HEK293 (cell line): Measurements from ENCODE around the gene HIPK4.

Source experiments
- CTCF ChIA-PET: fragments of 350-600 bp; formaldehyde crosslinking; extraction: SDS; loops from one replicate; lab custom pipeline; 2021; ENCODE audit warnings: antibody characterized with exemption; lab: Yijun Ruan, JAX
- POLR2A ChIA-PET: fragments of 300-600 bp; formaldehyde crosslinking; extraction: SDS; loops from one replicate; lab custom pipeline; 2020; ENCODE audit warnings: antibody characterized with exemption, inconsistent platforms; lab: Yijun Ruan, JAX
- H3K27ac ChIP-seq: fragments of 200-500 bp; sonication (Bioruptor generic); 2 replicates; pipeline ENCODE4 v1.5.1; 2014; ENCODE audit warnings: low read depth, low read length, control low read depth, inconsistent platforms; ENCODE audit errors: extremely low read depth
- H3K36me3 ChIP-seq, 2 experiments: fragments of 200-500 bp in 1 of 2; sonication (Bioruptor generic) in 1 of 2; 1 replicate in 1 of 2; 2 replicates in 1 of 2; pipeline ENCODE4 v1.5.1; 2014 to 2017; ENCODE audit warnings: inconsistent platforms in 2 of 2, low read length in 2 of 2; ENCODE audit not compliant: control insufficient read depth in 2 of 2, insufficient read depth in 1 of 2
- H3K4me1 ChIP-seq: fragments of 200-500 bp; sonication (Bioruptor generic); 2 replicates; pipeline ENCODE4 v1.5.1; 2014; ENCODE audit warnings: mild to moderate bottlenecking, low read length, inconsistent platforms; ENCODE audit not compliant: control insufficient read depth, insufficient read depth
- H3K4me3 ChIP-seq: 2 replicates; pipeline ENCODE4 v1.5.1; 2011; ENCODE audit warnings: low read depth, mild to moderate bottlenecking, control low read depth, low read length, moderate library complexity
- H3K9me3 ChIP-seq: fragments of 200-500 bp; sonication (Bioruptor generic); 2 replicates; pipeline ENCODE4 v1.5.1; 2014; ENCODE audit warnings: low read depth, low read length, inconsistent platforms; ENCODE audit not compliant: control insufficient read depth, insufficient read depth
- KLF9 ChIP-seq: fragments of 450-650 bp; formaldehyde crosslinking; IDR thresholded peaks from 2 replicates; pipeline ENCODE4 v1.5.1; 2016; ENCODE audit warnings: missing biosample characterization, missing genetic modification characterization, low read depth
- SP3 ChIP-seq: fragments of 450-650 bp; formaldehyde crosslinking; IDR thresholded peaks from 2 replicates; pipeline ENCODE4 v1.5.1; 2016; ENCODE audit warnings: missing biosample characterization, missing genetic modification characterization
- ZNF16 ChIP-seq: fragments of 450-650 bp; formaldehyde crosslinking; IDR thresholded peaks from 2 replicates; pipeline ENCODE4 v1.5.1; 2016; ENCODE audit warnings: low read depth, missing biosample characterization, missing genetic modification characterization
- ZNF514 ChIP-seq: fragments of 450-650 bp; formaldehyde crosslinking; IDR thresholded peaks from 2 replicates; pipeline ENCODE4 v1.5.1; 2016; ENCODE audit warnings: missing biosample characterization, missing genetic modification characterization
- ZNF561 ChIP-seq: fragments of 450-650 bp; IDR thresholded peaks from 2 replicates; pipeline ENCODE4 v1.5.1; 2018; ENCODE audit warnings: missing biosample characterization, missing genetic modification characterization, borderline replicate concordance
- ZNF600 ChIP-seq: fragments of 450-650 bp; formaldehyde crosslinking; IDR thresholded peaks from 2 replicates; pipeline ENCODE4 v1.5.1; 2016; ENCODE audit warnings: missing biosample characterization, missing genetic modification characterization
- ZNF623 ChIP-seq: fragments of 450-650 bp; formaldehyde crosslinking; IDR thresholded peaks from 2 replicates; pipeline ENCODE4 v1.5.1; 2016; ENCODE audit warnings: missing biosample characterization, missing genetic modification characterization
- ZNF624 ChIP-seq: fragments of 450-650 bp; formaldehyde crosslinking; IDR thresholded peaks from 2 replicates; pipeline ENCODE4 v1.5.1; 2017; ENCODE audit warnings: missing biosample characterization, missing genetic modification characterization
- ZNF658 ChIP-seq: fragments of 450-650 bp; formaldehyde crosslinking; IDR thresholded peaks from 2 replicates; pipeline ENCODE4; 2016; ENCODE audit warnings: missing biosample characterization, missing genetic modification characterization
- ZNF677 ChIP-seq: fragments of 450-650 bp; IDR thresholded peaks from 2 replicates; pipeline ENCODE4 v1.5.0; 2018; ENCODE audit warnings: missing biosample characterization, mild to moderate bottlenecking, missing genetic modification characterization, moderate library complexity
- ZNF792 ChIP-seq: fragments of 450-650 bp; formaldehyde crosslinking; IDR thresholded peaks from 2 replicates; pipeline ENCODE4 v1.5.1; 2016; ENCODE audit warnings: missing biosample characterization, missing genetic modification characterization
- TF ChIP-seq, protein P1 (sequence below): fragments of 450-650 bp; formaldehyde crosslinking; IDR thresholded peaks from 2 replicates; pipeline ENCODE4 v1.5.1; 2016; ENCODE audit warnings: missing biosample characterization, missing genetic modification characterization
- TF ChIP-seq, protein P2 (sequence below): fragments of 450-650 bp; formaldehyde crosslinking; IDR thresholded peaks from 2 replicates; pipeline ENCODE4 v1.5.1; 2016; ENCODE audit warnings: missing biosample characterization, missing genetic modification characterization
- TF ChIP-seq, protein P3 (sequence below): fragments of 450-650 bp; formaldehyde crosslinking; IDR thresholded peaks from 2 replicates; pipeline ENCODE4 v1.5.1; 2016; ENCODE audit warnings: missing biosample characterization, missing genetic modification characterization
- TF ChIP-seq, protein P4 (sequence below): fragments of 450-650 bp; formaldehyde crosslinking; IDR thresholded peaks from 2 replicates; pipeline ENCODE4 v1.5.1; 2016; ENCODE audit warnings: missing biosample characterization, missing genetic modification characterization, borderline replicate concordance

Gene HIPK4, protein sequence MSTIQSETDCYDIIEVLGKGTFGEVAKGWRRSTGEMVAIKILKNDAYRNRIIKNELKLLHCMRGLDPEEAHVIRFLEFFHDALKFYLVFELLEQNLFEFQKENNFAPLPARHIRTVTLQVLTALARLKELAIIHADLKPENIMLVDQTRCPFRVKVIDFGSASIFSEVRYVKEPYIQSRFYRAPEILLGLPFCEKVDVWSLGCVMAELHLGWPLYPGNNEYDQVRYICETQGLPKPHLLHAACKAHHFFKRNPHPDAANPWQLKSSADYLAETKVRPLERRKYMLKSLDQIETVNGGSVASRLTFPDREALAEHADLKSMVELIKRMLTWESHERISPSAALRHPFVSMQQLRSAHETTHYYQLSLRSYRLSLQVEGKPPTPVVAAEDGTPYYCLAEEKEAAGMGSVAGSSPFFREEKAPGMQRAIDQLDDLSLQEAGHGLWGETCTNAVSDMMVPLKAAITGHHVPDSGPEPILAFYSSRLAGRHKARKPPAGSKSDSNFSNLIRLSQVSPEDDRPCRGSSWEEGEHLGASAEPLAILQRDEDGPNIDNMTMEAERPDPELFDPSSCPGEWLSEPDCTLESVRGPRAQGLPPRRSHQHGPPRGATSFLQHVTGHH

DNA sequence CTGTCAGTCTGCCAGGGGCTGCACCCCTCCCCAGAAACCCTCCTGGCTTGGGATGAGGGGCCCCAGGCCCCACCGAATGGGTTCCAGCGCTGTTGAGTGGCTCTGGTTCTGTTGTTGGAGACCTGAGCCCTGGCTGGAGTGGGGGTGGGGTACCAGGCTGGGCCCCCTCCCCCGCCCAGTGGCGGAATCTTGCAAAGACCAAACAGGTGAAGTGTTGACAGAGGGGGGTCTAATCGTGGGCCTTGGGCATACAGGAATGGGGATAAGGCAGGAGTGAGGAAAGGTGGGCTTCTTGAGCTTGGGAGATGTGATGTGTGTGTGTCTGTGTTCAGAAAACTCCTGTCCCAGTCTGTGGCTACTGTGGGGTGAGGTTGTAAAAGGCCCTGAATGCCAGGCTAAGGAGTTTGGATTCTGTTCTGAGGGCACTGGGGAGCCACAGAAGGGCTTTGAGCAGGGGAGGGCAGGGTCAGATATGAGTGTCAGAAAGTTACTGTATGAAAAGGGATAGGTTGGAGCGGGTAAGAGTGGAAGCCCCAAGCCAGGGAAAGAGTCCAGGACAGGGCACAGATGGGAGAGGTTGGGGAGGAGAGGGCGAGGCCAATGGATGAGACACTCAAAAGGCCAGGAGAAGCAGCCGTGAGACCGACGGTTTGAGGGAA is at the start of gene HIPK4:
HIPK4 (minus strand) TSS at position 98 of the 659 bp plus-strand sequence. CDS start 279 bp downstream, outside the sequence.
- H3K9me3 ChIP-seq, result no peaks in the 10 kb centered on the region
- H3K4me3 ChIP-seq, result no peak within 1 kb of the TSS
- TF ChIP-seq, protein P1, sequence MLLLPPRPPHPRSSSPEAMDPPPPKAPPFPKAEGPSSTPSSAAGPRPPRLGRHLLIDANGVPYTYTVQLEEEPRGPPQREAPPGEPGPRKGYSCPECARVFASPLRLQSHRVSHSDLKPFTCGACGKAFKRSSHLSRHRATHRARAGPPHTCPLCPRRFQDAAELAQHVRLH (tag by site-specific recombination), result no peak
- peak; percentile 94 for TF ChIP-seq ZNF16 (tag by site-specific recombination)
- no peak for TF ChIP-seq KLF9 (tag by site-specific recombination)
- H3K4me1 ChIP-seq, result no peaks in the 10 kb centered on the region
- H3K36me3 ChIP-seq, result no peaks in the 10 kb centered on the region; a peak in 1 of 3 replicates
- CTCF ChIA-PET, result interaction anchor here (0.5 to 0.7 kb wide), 3 partner anchors 23 to 60 kb away, joined by 3 read pairs; partner anchors contain the start of gene PRX
- POLR2A ChIA-PET, result interaction anchor here (1.4 kb wide), 1 partner anchor 13 kb away, joined by 4 read pairs; no protein-coding TSS in a partner anchor
- no peak within 1 kb of the TSS for H3K27ac ChIP-seq

- CTCF ChIA-PET, result interaction anchor here (1.0 to 2.7 kb wide), 6 partner anchors 12 to 196 kb away, joined by 4 to 17 read pairs (median 8); partner anchors contain the start of gene SERTAD1
- Histone ChIP-seq H3K4me1 (peaks cover 9% of the 10 kb centered on the region), H3K36me3 (peaks cover 20 to 21% of the 10 kb centered on the region in 2 experiments), H3K27ac (no peak overlapping the region), H3K4me3 (no peak overlapping the region), H3K9me3 (no peaks in the 10 kb centered on the region)
- TF ChIP-seq ZNF600 (tag by site-specific recombination), result peak; percentile 40; the same call in 1 of the 2 replicates
- TF ChIP-seq ZNF623 (tag by site-specific recombination), result peak; percentile 96
- TF ChIP-seq ZNF658 (tag by site-specific recombination), result no peak
- no peak for TF ChIP-seq ZNF792 (tag by site-specific recombination)
- POLR2A ChIA-PET, result interaction anchor here (1.0 to 17.1 kb wide), 3 partner anchors 14 to 161 kb away, joined by 3 to 428 read pairs (median 3); partner anchors contain the start of gene SERTAD1
Observed at GRCh38 chr19:40438284-40438683, 48.3 kb upstream of the HIPK4 start.

DNA sequence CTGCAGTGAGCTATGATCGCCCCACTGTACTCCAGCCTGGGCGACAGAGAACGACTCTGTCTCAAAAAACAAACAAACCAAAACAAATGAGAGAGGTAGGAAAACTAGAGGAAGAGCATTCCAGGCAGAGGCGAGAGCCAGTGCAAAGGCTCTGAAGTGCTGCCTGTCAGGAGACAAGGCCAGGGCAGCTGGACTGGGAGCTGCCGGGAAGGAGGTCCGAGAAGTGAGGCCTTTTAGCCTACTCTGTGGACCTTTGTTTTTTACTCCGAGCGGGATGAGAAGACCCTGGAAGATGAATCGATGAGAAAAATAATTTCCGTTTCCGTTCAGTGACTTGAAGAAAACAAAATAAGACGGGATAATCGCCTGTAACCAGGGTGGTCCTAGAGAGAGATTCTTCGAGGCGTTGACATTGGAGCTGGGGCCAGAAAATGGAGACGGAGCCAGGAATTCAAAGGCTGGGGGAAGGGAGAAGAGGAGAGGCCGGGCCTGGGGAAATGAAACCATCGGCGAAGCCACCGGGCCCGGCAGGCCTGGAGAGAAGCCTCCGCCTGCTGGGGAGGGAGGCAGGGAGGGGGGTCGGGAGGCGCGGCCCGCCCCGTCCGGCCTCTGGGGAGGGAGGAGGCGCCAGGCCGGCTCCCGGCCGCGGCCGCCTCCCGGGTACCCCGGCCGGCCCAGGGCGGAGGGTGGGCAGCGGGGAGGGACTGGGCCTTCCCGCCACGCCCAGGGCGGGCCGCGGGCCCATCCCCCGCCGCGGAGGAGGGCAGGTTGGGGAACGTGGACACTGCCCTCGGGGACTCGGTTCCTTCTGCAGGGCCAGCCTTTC is 43.6 kb upstream of the HIPK4 start:
- Histone ChIP-seq H3K9me3 (no peaks in the 10 kb centered on the region), H3K4me3 (peak overlapping the region; percentile 34), H3K4me1 (peaks cover 16% of the 10 kb centered on the region), H3K27ac (peak overlapping the region; percentile 100), H3K36me3 (no peaks in the 10 kb centered on the region; a peak in 1 of 3 replicates)
- POLR2A ChIA-PET, result interaction anchor here (0.5 to 17.1 kb wide), 11 partner anchors 9 to 149 kb away, joined by 3 to 428 read pairs (median 5); partner anchors contain the start of genes BLVRB, C19orf47, PLD3 and SERTAD1
- CTCF ChIA-PET, result interaction anchor here (1.0 to 3.0 kb wide), 9 partner anchors 9 to 279 kb away, joined by 4 to 21 read pairs (median 5); no protein-coding TSS in a partner anchor
- TF ChIP-seq ZNF514, result no peak
- TF ChIP-seq ZNF677 (tag by site-specific recombination), result no peak
- peak; percentile 30; the same call in 1 of the 2 replicates for TF ChIP-seq ZNF600 (tag by site-specific recombination)
- TF ChIP-seq ZNF624 (tag by site-specific recombination), result no peak
- TF ChIP-seq, protein P2, sequence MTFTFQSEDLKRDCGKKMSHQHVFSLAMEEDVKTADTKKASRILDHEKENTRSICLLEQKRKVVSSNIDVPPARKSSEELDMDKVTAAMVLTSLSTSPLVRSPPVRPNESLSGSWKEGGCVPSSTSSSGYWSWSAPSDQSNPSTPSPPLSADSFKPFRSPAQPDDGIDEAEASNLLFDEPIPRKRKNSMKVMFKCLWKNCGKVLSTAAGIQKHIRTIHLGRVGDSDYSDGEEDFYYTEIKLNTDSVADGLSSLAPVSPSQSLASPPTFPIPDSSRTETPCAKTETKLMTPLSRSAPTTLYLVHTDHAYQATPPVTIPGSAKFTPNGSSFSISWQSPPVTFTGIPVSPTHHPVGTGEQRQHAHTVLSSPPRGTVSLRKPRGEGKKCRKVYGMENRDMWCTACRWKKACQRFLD (tag by site-specific recombination), result no peak
- TF ChIP-seq, protein P3, sequence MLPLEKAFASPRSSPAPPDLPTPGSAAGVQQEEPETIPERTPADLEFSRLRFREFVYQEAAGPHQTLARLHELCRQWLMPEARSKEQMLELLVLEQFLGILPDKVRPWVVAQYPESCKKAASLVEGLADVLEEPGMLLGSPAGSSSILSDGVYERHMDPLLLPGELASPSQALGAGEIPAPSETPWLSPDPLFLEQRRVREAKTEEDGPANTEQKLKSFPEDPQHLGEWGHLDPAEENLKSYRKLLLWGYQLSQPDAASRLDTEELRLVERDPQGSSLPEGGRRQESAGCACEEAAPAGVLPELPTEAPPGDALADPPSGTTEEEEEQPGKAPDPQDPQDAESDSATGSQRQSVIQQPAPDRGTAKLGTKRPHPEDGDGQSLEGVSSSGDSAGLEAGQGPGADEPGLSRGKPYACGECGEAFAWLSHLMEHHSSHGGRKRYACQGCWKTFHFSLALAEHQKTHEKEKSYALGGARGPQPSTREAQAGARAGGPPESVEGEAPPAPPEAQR (tag by site-specific recombination), result peak; percentile 54; the same call in 1 of the 2 replicates
- TF ChIP-seq, protein P4, sequence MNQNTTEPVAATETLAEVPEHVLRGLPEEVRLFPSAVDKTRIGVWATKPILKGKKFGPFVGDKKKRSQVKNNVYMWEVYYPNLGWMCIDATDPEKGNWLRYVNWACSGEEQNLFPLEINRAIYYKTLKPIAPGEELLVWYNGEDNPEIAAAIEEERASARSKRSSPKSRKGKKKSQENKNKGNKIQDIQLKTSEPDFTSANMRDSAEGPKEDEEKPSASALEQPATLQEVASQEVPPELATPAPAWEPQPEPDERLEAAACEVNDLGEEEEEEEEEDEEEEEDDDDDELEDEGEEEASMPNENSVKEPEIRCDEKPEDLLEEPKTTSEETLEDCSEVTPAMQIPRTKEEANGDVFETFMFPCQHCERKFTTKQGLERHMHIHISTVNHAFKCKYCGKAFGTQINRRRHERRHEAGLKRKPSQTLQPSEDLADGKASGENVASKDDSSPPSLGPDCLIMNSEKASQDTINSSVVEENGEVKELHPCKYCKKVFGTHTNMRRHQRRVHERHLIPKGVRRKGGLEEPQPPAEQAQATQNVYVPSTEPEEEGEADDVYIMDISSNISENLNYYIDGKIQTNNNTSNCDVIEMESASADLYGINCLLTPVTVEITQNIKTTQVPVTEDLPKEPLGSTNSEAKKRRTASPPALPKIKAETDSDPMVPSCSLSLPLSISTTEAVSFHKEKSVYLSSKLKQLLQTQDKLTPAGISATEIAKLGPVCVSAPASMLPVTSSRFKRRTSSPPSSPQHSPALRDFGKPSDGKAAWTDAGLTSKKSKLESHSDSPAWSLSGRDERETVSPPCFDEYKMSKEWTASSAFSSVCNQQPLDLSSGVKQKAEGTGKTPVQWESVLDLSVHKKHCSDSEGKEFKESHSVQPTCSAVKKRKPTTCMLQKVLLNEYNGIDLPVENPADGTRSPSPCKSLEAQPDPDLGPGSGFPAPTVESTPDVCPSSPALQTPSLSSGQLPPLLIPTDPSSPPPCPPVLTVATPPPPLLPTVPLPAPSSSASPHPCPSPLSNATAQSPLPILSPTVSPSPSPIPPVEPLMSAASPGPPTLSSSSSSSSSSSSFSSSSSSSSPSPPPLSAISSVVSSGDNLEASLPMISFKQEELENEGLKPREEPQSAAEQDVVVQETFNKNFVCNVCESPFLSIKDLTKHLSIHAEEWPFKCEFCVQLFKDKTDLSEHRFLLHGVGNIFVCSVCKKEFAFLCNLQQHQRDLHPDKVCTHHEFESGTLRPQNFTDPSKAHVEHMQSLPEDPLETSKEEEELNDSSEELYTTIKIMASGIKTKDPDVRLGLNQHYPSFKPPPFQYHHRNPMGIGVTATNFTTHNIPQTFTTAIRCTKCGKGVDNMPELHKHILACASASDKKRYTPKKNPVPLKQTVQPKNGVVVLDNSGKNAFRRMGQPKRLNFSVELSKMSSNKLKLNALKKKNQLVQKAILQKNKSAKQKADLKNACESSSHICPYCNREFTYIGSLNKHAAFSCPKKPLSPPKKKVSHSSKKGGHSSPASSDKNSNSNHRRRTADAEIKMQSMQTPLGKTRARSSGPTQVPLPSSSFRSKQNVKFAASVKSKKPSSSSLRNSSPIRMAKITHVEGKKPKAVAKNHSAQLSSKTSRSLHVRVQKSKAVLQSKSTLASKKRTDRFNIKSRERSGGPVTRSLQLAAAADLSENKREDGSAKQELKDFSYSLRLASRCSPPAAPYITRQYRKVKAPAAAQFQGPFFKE, result no peak
- TF ChIP-seq ZNF561, result peak; percentile 89
- peak; percentile 91 for TF ChIP-seq SP3 (tag by site-specific recombination)
